GM12878 (cell line): ENCODE measurements around the gene RNF152. TPM values are rescaled to one million over a fixed set of nuclear protein-coding genes. Genes with fewer than 3 reads are reported as not detected.

ENCODE experiments used
- ATAC-seq: fragments of 200-7000 bp; cut with Tn5 transposase; 3 replicates; pipeline ENCODE4 v1.9.1; 2020; ENCODE audit warnings: mild to moderate bottlenecking, moderate library complexity
- BruUV-seq: library from RNA; stranded (reverse); fragments of 400-500 nt; replicated peaks from 2 replicates; lab custom pipeline; 2021; lab: Mats Ljungman, UMichigan
- CTCF ChIA-PET: fragments of 300-600 bp; sonication (Branson Sonifier 250); formaldehyde crosslinking; extraction: SDS; loops from one replicate; lab custom pipeline; 2021; ENCODE audit warnings: inconsistent platforms; lab: Yijun Ruan, JAX
- POLR2A ChIA-PET: fragments of 350-600 bp; formaldehyde crosslinking; extraction: SDS; loops from one replicate; lab custom pipeline; 2021; ENCODE audit warnings: inconsistent platforms; lab: Charles Lee
- RAD21 ChIA-PET: fragments of 300-600 bp; sonication (Branson Sonifier 250); formaldehyde crosslinking; loops from one replicate; lab custom pipeline; 2023; ENCODE audit warnings: antibody characterized with exemption; ENCODE audit not compliant: unreplicated experiment; lab: Charles Lee
- SMC1A ChIA-PET: fragments of 300-600 bp; sonication (Branson Sonifier 250); formaldehyde crosslinking; loops from one replicate; lab custom pipeline; 2023; ENCODE audit not compliant: unreplicated experiment, uncharacterized antibody; lab: Charles Lee
- DNase-seq: peaks from one replicate; pipeline ENCODE4 v3.0.0-alpha.2; 2011; ENCODE audit warnings: low read depth, low spot score
- FAIRE-seq: peaks from 3 replicates; lab custom pipeline; 2011; peaks lifted over from hg19 to GRCh38; lab: Jason Lieb, UNC
- H2AFZ ChIP-seq: 2 replicates; pipeline ENCODE4 v1.6.0; 2011; ENCODE audit warnings: low read depth, low read length, control low read depth; ENCODE audit not compliant: control insufficient read depth
- H3K27ac ChIP-seq: 2 replicates; pipeline ENCODE4 v1.5.1; 2011; ENCODE audit warnings: control low read depth; ENCODE audit not compliant: control insufficient read depth, insufficient read depth
- H3K27me3 ChIP-seq, 2 experiments: replicated peaks in 1 of 2; 2 replicates each; pipeline versions ENCODE4 v1.6.0 to v1.6.1; 2011; ENCODE audit warnings: low read length in 1 of 2; ENCODE audit not compliant: control insufficient read depth in 2 of 2, insufficient read depth in 2 of 2
- H3K36me3 ChIP-seq, 2 experiments: 2 replicates each; pipeline ENCODE4 v1.5.1; 2011; ENCODE audit warnings: low read length in 1 of 2; ENCODE audit not compliant: control insufficient read depth in 2 of 2, insufficient read depth in 2 of 2
- H3K4me1 ChIP-seq: 2 replicates; pipeline ENCODE4 v1.6.1; 2011; ENCODE audit warnings: mild to moderate bottlenecking, low read length, moderate library complexity, mixed read lengths; ENCODE audit not compliant: control insufficient read depth, insufficient read depth
- H3K4me2 ChIP-seq: 2 replicates; pipeline ENCODE4 v1.6.0; 2011; ENCODE audit warnings: control low read depth; ENCODE audit not compliant: control insufficient read depth, insufficient read depth
- H3K4me3 ChIP-seq: fragments of 200-600 bp; sonication (generic); 2 replicates; pipeline ENCODE4 v1.5.1; 2016
- H3K79me2 ChIP-seq: 2 replicates; pipeline ENCODE4 v1.6.0; 2011; ENCODE audit warnings: low read length; ENCODE audit not compliant: control insufficient read depth, insufficient read depth
- H3K9ac ChIP-seq: 2 replicates; pipeline ENCODE4 v1.8.0; 2011; ENCODE audit warnings: low read length, control low read depth, mixed read lengths; ENCODE audit not compliant: control insufficient read depth, insufficient read depth
- H3K9me3 ChIP-seq: replicated peaks from 3 replicates; pipeline ENCODE4 v1.5.1; 2011; ENCODE audit warnings: mild to moderate bottlenecking, low read length; ENCODE audit not compliant: control insufficient read depth, insufficient read depth
- H4K20me1 ChIP-seq: 2 replicates; pipeline ENCODE4 v1.6.0; 2011; ENCODE audit not compliant: control insufficient read depth, insufficient read depth
- ASH2L ChIP-seq: fragments of 300-600, 200-600 bp; sonication (generic); IDR thresholded peaks from 2 replicates; pipeline ENCODE4 v1.6.1; 2017; ENCODE audit warnings: low read depth, mild to moderate bottlenecking, borderline replicate concordance
- ATF3 ChIP-seq: IDR thresholded peaks from 2 replicates; pipeline ENCODE4 v1.6.1; 2011; ENCODE audit warnings: low read depth, mild to moderate bottlenecking, low read length, moderate library complexity, borderline replicate concordance; ENCODE audit errors: extremely low read depth
- BCL11A ChIP-seq: IDR thresholded peaks from 2 replicates; pipeline ENCODE4 v1.6.1; 2011; ENCODE audit warnings: low read depth, low read length
- CHD4 ChIP-seq: fragments of 200-600 bp; sonication (generic); IDR thresholded peaks from 2 replicates; pipeline ENCODE4 v1.6.1; 2016; ENCODE audit warnings: mild to moderate bottlenecking
- HCFC1 ChIP-seq: fragments of 150-350 bp; IDR thresholded peaks from 2 replicates; pipeline ENCODE4 v1.6.1; 2014; ENCODE audit warnings: low read length
- IKZF1 ChIP-seq: fragments of 450-650 bp; conservative IDR thresholded peaks from 2 replicates; pipeline ENCODE4 v1.6.1; 2017; ENCODE audit warnings: antibody characterized with exemption, mild to moderate bottlenecking
- JUND ChIP-seq: IDR thresholded peaks from 2 replicates; pipeline ENCODE4 v1.6.1; 2012; ENCODE audit warnings: low read depth, mild to moderate bottlenecking, low read length, improper control_type of control experiment, moderate library complexity
- MEF2A ChIP-seq: IDR thresholded peaks from 2 replicates; pipeline ENCODE4 v1.6.1; 2011; ENCODE audit warnings: low read depth, mild to moderate bottlenecking, low read length, moderate library complexity; ENCODE audit not compliant: insufficient read depth
- NBN ChIP-seq: fragments of 450-650 bp; IDR thresholded peaks from 2 replicates; pipeline ENCODE4 v1.6.1; 2016
- NFIC ChIP-seq: IDR thresholded peaks from 2 replicates; pipeline ENCODE4 v1.6.1; 2012; ENCODE audit warnings: low read depth, mild to moderate bottlenecking, inconsistent platforms, low read length, moderate library complexity
- REST ChIP-seq: IDR thresholded peaks from 2 replicates; pipeline ENCODE4 v1.6.1; 2012; ENCODE audit warnings: mild to moderate bottlenecking, low read depth, low read length
- TBL1XR1 ChIP-seq: IDR thresholded peaks from 2 replicates; pipeline ENCODE4 v1.6.1; 2012; ENCODE audit warnings: low read depth, low read length, improper control_type of control experiment
- ZNF687 ChIP-seq: fragments of 450-650 bp; IDR thresholded peaks from 2 replicates; pipeline ENCODE4 v1.6.1; 2017; ENCODE audit warnings: mild to moderate bottlenecking, moderate library complexity
- ZSCAN29 ChIP-seq: fragments of 450-650 bp; IDR thresholded peaks from 2 replicates; pipeline ENCODE4 v1.6.1; 2017; ENCODE audit warnings: mild to moderate bottlenecking, moderate library complexity
- WGBS: methylation state at CpG from one replicate; pipeline ENCODE4 v1.1.6; 2016; ENCODE audit warnings: low lambda C conversion rate; ENCODE audit not compliant: insufficient replicate concordance, insufficient coverage; ENCODE audit errors: missing lambda C conversion rate; 5-methylcytosine and 5-hydroxymethylcytosine counted together
- in situ Hi-C: fragments of 300-500 bp; cut with MboI; formaldehyde crosslinking; loops from 9 replicates; pipeline ENCODE4 v1.14.3; 2018; ENCODE audit warnings: mixed read lengths
- intact Hi-C: fragments of 100-400 bp; cut with micrococcal nuclease; formaldehyde crosslinking; loops from one replicate; pipeline ENCODE4 v1.14.2; 2022; ENCODE audit not compliant: unreplicated experiment
- polyA plus RNA-seq, 11 experiments: library from polyadenylated mRNA; depleted of rRNA in 4 of 11; unstranded in 6 of 11; stranded (reverse) in 5 of 11; fragments of >200 nt; fragmentation: Nextera tagmentation in 4 of 11; fragmentation: Illumina TruSeq in 1 of 11; extraction: Ambion mirVana in 4 of 11; extraction: Trizol in 1 of 11; gene quantifications; 1 replicate in 1 of 11; 2 replicates in 10 of 11; pipeline versions ENCODE4 v1.2.1 to v1.2.3, GENCODE V29; 2011 to 2016; ENCODE audit warnings: inconsistent platforms in 2 of 11, missing spikeins in 2 of 11, low read depth in 1 of 11
- total RNA-seq, 4 experiments: library from RNA; depleted of rRNA in 3 of 4; stranded (reverse); fragments of >200 nt in 3 of 4; fragmentation: Illumina TruSeq in 1 of 4; extraction: Trizol in 1 of 4; gene quantifications; 2 replicates each; pipeline versions ENCODE4 v1.2.1 to v1.2.3, GENCODE V29; 2013 to 2021

The RNF152 gene
- total and polyA plus RNA-seq, 10 of the 15 experiments (the other 5 are each of a cell fraction or from before 2014, with no cell fraction given), result under 0.01 to 0.07 (median 0.03) TPM; not detected in 7

GRCh38 chr18:61855449-61856378 lies 37.1 kb downstream of the RNF152 start:
- no peaks in the 10 kb centered on the region for H3K27me3 ChIP-seq
- no peak overlapping the region for H3K4me3 ChIP-seq
- RAD21 ChIA-PET, result no interaction called here
- CTCF ChIA-PET, result interaction anchor here (0.6 kb wide), 1 partner anchor 788 kb away, joined by 3 read pairs; no protein-coding TSS in a partner anchor
- POLR2A ChIA-PET, result no interaction called here
- H2AFZ ChIP-seq, result no peak overlapping the region
- intact Hi-C loops, result no loop called here
- H3K9ac ChIP-seq, result no peak overlapping the region
- H3K36me3 ChIP-seq, result no peaks in the 10 kb centered on the region
- H3K4me2 ChIP-seq, result no peak overlapping the region
- FAIRE-seq (no peak), DNase-seq (no peak), ATAC-seq (no peak)
- H4K20me1 ChIP-seq, result no peaks in the 10 kb centered on the region
- no peaks in the 10 kb centered on the region for H3K4me1 ChIP-seq
- no peak overlapping the region for H3K27ac ChIP-seq
- 39% methylated on average over 19 of the region's 19 CpGs for WGBS
- no peaks in the 10 kb centered on the region for H3K79me2 ChIP-seq
- BruUV-seq, result no TSS peak
- SMC1A ChIA-PET, result no interaction called here
- in situ Hi-C loops, result no loop called here
- no peaks in the 10 kb centered on the region; the same call in 2 of the 3 replicates for H3K9me3 ChIP-seq
- TF ChIP-seq HCFC1 (no peak), IKZF1 (no peak), REST (no peak), JUND (no peak), TBL1XR1 (no peak), MEF2A (no peak), CHD4 (no peak), ASH2L (no peak), ATF3 (no peak), BCL11A (no peak), NBN (no peak), ZSCAN29 (no peak), ZNF687 (no peak), NFIC (no peak)
